ENCODE measurements around the gene FRY. TPM values are rescaled to one million over a fixed set of nuclear protein-coding genes. Genes with fewer than 3 reads are reported as not detected.

FRY gene
- total and polyA plus RNA-seq, 2 of the 13 experiments (the other 11 are each of a cell fraction or from before 2014, with no cell fraction given) = 8.2 to 13.1 TPM

- peaks cover 0 to 2% of the 10 kb centered on the region in 2 experiments; a peak in 1 of 5 replicates for H3K36me3 ChIP-seq (replicated peaks in 1 of 2; ENCODE audit: control insufficient read depth in 1 of 2, insufficient read depth in 2 of 2, low read length in 2 of 2)
- POLR2A ChIA-PET = no interaction called here
- FAIRE-seq (no peak), DNase-seq (ENCODE audit: low spot score) (no peak), ATAC-seq (no peak)
- no peak overlapping the region for H3K27ac ChIP-seq (ENCODE audit: extremely low read length, insufficient read depth, low read length)
- H3K4me1 ChIP-seq (ENCODE audit: insufficient read depth, low read length) = peaks cover 56% of the 10 kb centered on the region
- intact Hi-C loops (cut with micrococcal nuclease; ENCODE audit: unreplicated experiment) = no loop called here
- no peaks in the 10 kb centered on the region for H3K27me3 ChIP-seq (ENCODE audit: control insufficient read depth in 1 of 2, insufficient read depth in 2 of 2, low read length in 2 of 2)
- H3K9me3 ChIP-seq (ENCODE audit: low read length) = no peaks in the 10 kb centered on the region
- H3K4me2 ChIP-seq (ENCODE audit: low read depth, low read length) = no peak overlapping the region
- H3K79me2 ChIP-seq (ENCODE audit: insufficient read depth, low read length) = no peaks in the 10 kb centered on the region
- WGBS (ENCODE audit: low lambda C conversion rate) = 51% methylated on average over 2 of the region's 2 CpGs
- CTCF ChIA-PET (ENCODE audit: low intra/inter-chr PET ratio, low total read pairs) = no interaction called here
- H2AFZ ChIP-seq (ENCODE audit: low read length) = no peak overlapping the region
- BruUV-seq (replicated peaks) = no TSS peak
- H3K9ac ChIP-seq (ENCODE audit: insufficient read depth, low read depth, low read length) = no peak overlapping the region
- H4K20me1 ChIP-seq (ENCODE audit: insufficient read depth, low read length) = no peaks in the 10 kb centered on the region
- in situ Hi-C loops (cut with HindIII; ENCODE audit: extremely low pct_ligation_motif_present, low pct_unique_long_range_greater_than_20kb) = loop anchor here (25.0 kb wide), 1 partner anchor 99 kb away; the partner anchor contains the start of gene FRY
- no peak for TF ChIP-seq ATM (IDR thresholded peaks at IDR 0.05; ENCODE audit: borderline replicate concordance)
- no peak for TF ChIP-seq ARID5B (CRISPR knock-in tag; IDR thresholded peaks at IDR 0.05)
- no peak for TF ChIP-seq MAFG (CRISPR knock-in tag; IDR thresholded peaks at IDR 0.05)
- TF ChIP-seq ZNF441 (CRISPR knock-in tag; IDR thresholded peaks at IDR 0.05; ENCODE audit: borderline replicate concordance) = no peak
- TF ChIP-seq EEA1 (CRISPR knock-in tag; IDR thresholded peaks at IDR 0.05; ENCODE audit: borderline replicate concordance) = no peak
- TF ChIP-seq ZNF570 (CRISPR knock-in tag; IDR thresholded peaks at IDR 0.05; ENCODE audit: borderline replicate concordance) = no peak
- no peak for TF ChIP-seq SALL2 (CRISPR knock-in tag; IDR thresholded peaks at IDR 0.05)
- no peak for TF ChIP-seq ZNF790 (CRISPR knock-in tag; IDR thresholded peaks at IDR 0.05; ENCODE audit: borderline replicate concordance)
- no peak for TF ChIP-seq CHD4 (IDR thresholded peaks at IDR 0.05; ENCODE audit: borderline replicate concordance, low read length)
- no peak for TF ChIP-seq TRAFD1 (CRISPR knock-in tag; IDR thresholded peaks at IDR 0.05; ENCODE audit: borderline replicate concordance)
- TF ChIP-seq ZBTB14 (CRISPR knock-in tag; IDR thresholded peaks at IDR 0.05) = no peak
- no peak for TF ChIP-seq RBFOX2 (IDR thresholded peaks at IDR 0.05; ENCODE audit: low read depth, low read length)
- no peak for TF ChIP-seq ZNF644 (CRISPR knock-in tag; IDR thresholded peaks at IDR 0.05; ENCODE audit: low read depth)
- TF ChIP-seq ZNF724P (CRISPR knock-in tag; IDR thresholded peaks at IDR 0.05; ENCODE audit: borderline replicate concordance) = no peak
- no peak for TF ChIP-seq ATAD3A (CRISPR knock-in tag; IDR thresholded peaks at IDR 0.05)
- no peak for TF ChIP-seq MED8 (CRISPR knock-in tag; IDR thresholded peaks at IDR 0.05; ENCODE audit: insufficient replicate concordance)
- TF ChIP-seq ZNF333 (CRISPR knock-in tag; IDR thresholded peaks at IDR 0.05; ENCODE audit: borderline replicate concordance) = no peak
- no peak for TF ChIP-seq RARA (CRISPR knock-in tag; IDR thresholded peaks at IDR 0.05)
- no peak for TF ChIP-seq NFKBIZ (CRISPR knock-in tag; IDR thresholded peaks at IDR 0.05)
- H3K4me3 ChIP-seq (replicated peaks in 1 of 3; ENCODE audit: insufficient read depth in 1 of 3, low read depth in 2 of 3, low read length in 3 of 3) = no peak overlapping the region
These were observed 105.1 kb downstream of the FRY start for GRCh38 chr13:32136716-32137115.

Data from HepG2 (cell line).